ENCODE data around the gene DLL4. TPM values are rescaled to one million over a fixed set of nuclear protein-coding genes. Genes with fewer than 3 reads are reported as not detected.

DLL4 gene
- total RNA-seq, 2 experiments from 2014 or later: 0.11 to 0.14 TPM

DNA sequence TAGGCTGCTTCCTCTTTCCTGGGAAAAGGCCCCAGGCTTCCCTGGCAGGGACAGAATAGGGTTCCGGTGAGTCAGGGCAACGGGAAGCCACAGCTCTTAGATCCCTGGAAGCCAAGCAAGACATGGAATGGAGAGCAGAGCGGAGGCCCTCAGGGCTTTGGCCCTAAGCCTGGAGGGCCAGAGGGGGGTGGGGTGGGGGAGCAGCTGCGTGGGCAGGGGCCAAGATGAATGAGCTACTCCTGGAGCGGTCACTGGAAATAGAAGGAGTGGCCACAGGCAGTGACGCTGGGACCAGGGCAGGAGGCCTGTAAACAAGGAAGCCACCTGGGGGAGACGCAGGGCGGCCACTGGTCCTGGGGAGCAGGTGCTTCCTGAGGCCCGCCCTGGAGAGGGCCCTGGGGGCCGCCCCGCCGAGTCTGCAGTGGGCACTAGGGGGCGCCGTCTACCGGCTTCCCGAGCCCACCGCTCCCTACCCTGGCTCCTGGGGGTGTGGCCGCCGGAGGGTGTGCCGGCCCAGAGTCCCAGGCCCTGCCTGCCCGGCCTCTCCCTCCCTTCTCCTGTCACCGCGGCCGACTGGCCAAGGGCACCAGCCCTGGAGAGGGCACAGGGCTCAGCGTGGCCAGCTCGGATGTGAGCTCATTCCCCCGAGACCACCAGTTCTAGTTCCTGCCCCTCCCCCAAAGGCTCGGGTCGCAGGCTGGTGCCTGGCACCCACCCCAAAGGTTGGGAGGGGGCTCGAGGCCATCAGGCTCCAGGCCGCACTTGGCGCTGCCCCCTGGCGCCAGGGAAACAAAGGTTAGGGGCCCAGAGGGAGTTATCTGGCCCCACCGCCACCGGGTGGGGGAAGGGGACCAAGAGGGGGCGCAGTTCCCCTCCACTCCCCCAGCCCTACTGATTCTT is 22.8 kb upstream of the DLL4 start:
- Mint-ChIP-seq H3K36me3 (ENCODE audit: low read depth) (peaks cover 21% of the 10 kb centered on the region), H3K27ac (peak overlapping the region; percentile 71), H3K9me3 (no peaks in the 10 kb centered on the region), H3K4me3 (peak overlapping the region; percentile 89), H3K4me1 (ENCODE audit: low read depth) (peaks cover 37% of the 10 kb centered on the region), H3K27me3 (no peaks in the 10 kb centered on the region)
- Histone ChIP-seq H3K27me3 (ENCODE audit: control insufficient read depth in 1 of 2, insufficient read depth in 2 of 2, low read length in 2 of 2) (no peaks in the 10 kb centered on the region), H3K36me3 (ENCODE audit: insufficient read depth, low read length) (peaks cover 16% of the 10 kb centered on the region), H3K27ac (ENCODE audit: low read depth in 1 of 2, low read length in 2 of 2) (peak overlapping the region; percentile 67 to 78), H3K9me3 (ENCODE audit: control insufficient read depth in 1 of 2, insufficient read depth in 1 of 2, low read length in 2 of 2) (no peaks in the 10 kb centered on the region), H3K4me1 (ENCODE audit: insufficient read depth, low read length) (peaks cover 51% of the 10 kb centered on the region), H3K4me3 (ENCODE audit: low read length) (peak overlapping the region; percentile 70)
- ChIA-PET POLR2A (interaction anchor here (1.1 to 3.2 kb wide), 5 partner anchors 23 to 279 kb away, joined by 3 to 24 read pairs (median 5); partner anchors contain the start of genes DLL4, INO80 and RHOV), CTCF (interaction anchor here (0.8 to 5.9 kb wide), 9 partner anchors 10 to 325 kb away, joined by 3 to 62 read pairs (median 6); partner anchors contain the start of genes CHP1, EXD1 and VPS18)
- ATAC-seq (ENCODE audit: poor library complexity) (peak; percentile 58), DNase-seq (peak; percentile 54 to 84 (median 66))
- intact Hi-C loops (cut with DNase I, micrococcal nuclease): loop anchor here (5.0 to 10.0 kb wide), 3 partner anchors 48 to 908 kb away; partner anchors contain the start of genes CHAC1 (in 1 of the 2), NUSAP1 (in 1 of the 2) and OIP5 (in 1 of the 2)
- TF ChIP-seq, protein P1, sequence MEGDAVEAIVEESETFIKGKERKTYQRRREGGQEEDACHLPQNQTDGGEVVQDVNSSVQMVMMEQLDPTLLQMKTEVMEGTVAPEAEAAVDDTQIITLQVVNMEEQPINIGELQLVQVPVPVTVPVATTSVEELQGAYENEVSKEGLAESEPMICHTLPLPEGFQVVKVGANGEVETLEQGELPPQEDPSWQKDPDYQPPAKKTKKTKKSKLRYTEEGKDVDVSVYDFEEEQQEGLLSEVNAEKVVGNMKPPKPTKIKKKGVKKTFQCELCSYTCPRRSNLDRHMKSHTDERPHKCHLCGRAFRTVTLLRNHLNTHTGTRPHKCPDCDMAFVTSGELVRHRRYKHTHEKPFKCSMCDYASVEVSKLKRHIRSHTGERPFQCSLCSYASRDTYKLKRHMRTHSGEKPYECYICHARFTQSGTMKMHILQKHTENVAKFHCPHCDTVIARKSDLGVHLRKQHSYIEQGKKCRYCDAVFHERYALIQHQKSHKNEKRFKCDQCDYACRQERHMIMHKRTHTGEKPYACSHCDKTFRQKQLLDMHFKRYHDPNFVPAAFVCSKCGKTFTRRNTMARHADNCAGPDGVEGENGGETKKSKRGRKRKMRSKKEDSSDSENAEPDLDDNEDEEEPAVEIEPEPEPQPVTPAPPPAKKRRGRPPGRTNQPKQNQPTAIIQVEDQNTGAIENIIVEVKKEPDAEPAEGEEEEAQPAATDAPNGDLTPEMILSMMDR (IDR thresholded peaks at IDR 0.05): peak; percentile 89

DNA sequence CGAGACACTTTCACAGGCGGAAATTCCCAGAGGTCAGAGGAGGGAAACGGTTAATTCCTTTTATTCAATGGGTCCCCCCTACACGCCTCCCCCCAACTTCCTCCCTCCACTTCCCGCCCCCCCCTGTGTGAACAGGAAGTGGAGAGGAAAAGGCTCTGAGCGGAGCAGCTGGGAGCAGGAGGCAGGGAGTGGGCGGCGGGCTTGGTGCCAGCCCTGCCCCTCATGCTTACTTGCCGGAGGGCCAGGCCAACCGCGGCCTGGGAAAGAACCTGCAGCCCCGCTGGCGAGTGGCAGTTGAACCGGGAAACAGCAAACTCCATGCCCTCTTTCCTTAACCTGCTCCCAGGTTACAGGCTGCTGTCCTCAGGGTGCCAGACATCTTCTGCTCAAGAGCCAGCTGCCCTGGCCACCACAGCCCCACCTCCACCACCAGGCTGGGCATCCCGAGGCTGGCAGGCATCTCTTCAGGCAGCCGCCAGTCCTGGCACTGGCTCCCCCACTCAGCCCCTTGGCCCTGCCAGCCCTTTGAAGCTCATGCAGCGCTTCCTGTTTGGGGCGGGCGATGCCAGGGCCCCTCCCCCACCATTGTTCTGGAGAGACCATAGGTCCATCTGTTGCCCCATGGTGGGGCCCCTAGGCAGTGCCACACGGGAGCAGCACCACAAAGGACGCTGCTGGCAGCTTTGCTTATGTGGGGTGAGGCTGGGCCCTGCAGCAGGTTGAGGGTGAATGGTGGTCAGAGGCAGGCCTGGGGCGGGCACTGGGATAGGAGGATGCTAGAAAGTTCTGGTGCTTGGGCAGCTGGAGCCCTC is 21.9 kb upstream of the DLL4 start:
- Histone ChIP-seq H3K27ac (ENCODE audit: low read depth in 1 of 2, low read length in 2 of 2) (peak overlapping the region; percentile 67 to 78), H3K4me1 (ENCODE audit: insufficient read depth, low read length) (peaks cover 49% of the 10 kb centered on the region), H3K9me3 (ENCODE audit: control insufficient read depth in 1 of 2, insufficient read depth in 1 of 2, low read length in 2 of 2) (no peaks in the 10 kb centered on the region), H3K36me3 (ENCODE audit: insufficient read depth, low read length) (peaks cover 16% of the 10 kb centered on the region), H3K4me3 (ENCODE audit: low read length) (peak overlapping the region; percentile 70), H3K27me3 (ENCODE audit: control insufficient read depth in 1 of 2, insufficient read depth in 2 of 2, low read length in 2 of 2) (no peaks in the 10 kb centered on the region)
- intact Hi-C loops (cut with DNase I, micrococcal nuclease): loop anchor here (5.0 to 10.0 kb wide), 3 partner anchors 48 to 908 kb away; partner anchors contain the start of genes CHAC1 (in 1 of the 2), NUSAP1 (in 1 of the 2) and OIP5 (in 1 of the 2)
- peak overlapping the region; percentile 84 for H3K27ac Mint-ChIP-seq
- H3K4me1 Mint-ChIP-seq (ENCODE audit: low read depth): peaks cover 37% of the 10 kb centered on the region
- H3K27me3 Mint-ChIP-seq: no peaks in the 10 kb centered on the region
- DNase-seq (peak in 13 of 14 experiments; percentile 30 to 82 (median 60)), ATAC-seq (ENCODE audit: poor library complexity) (peak; percentile 47)
- TF ChIP-seq, protein P1 (IDR thresholded peaks at IDR 0.05): no peak
- H3K4me3 Mint-ChIP-seq: peak overlapping the region; percentile 89
- no peaks in the 10 kb centered on the region for H3K9me3 Mint-ChIP-seq
- peaks cover 21% of the 10 kb centered on the region for H3K36me3 Mint-ChIP-seq (ENCODE audit: low read depth)
- ChIA-PET POLR2A (interaction anchor here (0.6 to 3.2 kb wide), 13 partner anchors 9 to 432 kb away, joined by 3 to 24 read pairs (median 4); partner anchors contain the start of genes CHAC1, DLL4, EXD1 and INO80), CTCF (interaction anchor here (1.5 to 5.9 kb wide), 7 partner anchors 11 to 115 kb away, joined by 3 to 62 read pairs (median 6); partner anchors contain the start of gene VPS18)

All from CD4-positive, alpha-beta T cell (primary cell).